ENCODE data around the gene MYD88.

Gene MYD88

GRCh38 chr3:38112378-38112761 is 26.1 kb upstream of the MYD88 start:
- no peak for DNase-seq (ENCODE audit: low read depth, low spot score)

GRCh38 chr3:38114052-38114874 is 24.2 kb upstream of the MYD88 start:
- no peak for DNase-seq (ENCODE audit: low read depth, low spot score)

- DNase-seq (ENCODE audit: low read depth, low spot score), result no peak
Observed at GRCh38 chr3:38114875-38115644, 23.4 kb upstream of the MYD88 start.

- DNase-seq (ENCODE audit: low read depth, low spot score), result no peak
Observed at GRCh38 chr3:38115645-38116427, 22.6 kb upstream of the MYD88 start.

- no peak for DNase-seq (ENCODE audit: low read depth, low spot score)
Observed at GRCh38 chr3:38116471-38117162, 21.8 kb upstream of the MYD88 start.

- DNase-seq (ENCODE audit: low read depth, low spot score), result peak; percentile 26
Observed at GRCh38 chr3:38117163-38117716, 21.2 kb upstream of the MYD88 start.

GRCh38 chr3:38117748-38118420 is 20.6 kb upstream of the MYD88 start:
- DNase-seq (ENCODE audit: low read depth, low spot score), result peak; percentile 69

GRCh38 chr3:38118421-38119247 is 19.8 kb upstream of the MYD88 start:
- DNase-seq (ENCODE audit: low read depth, low spot score), result no peak

- DNase-seq (ENCODE audit: low read depth, low spot score), result no peak
Observed at GRCh38 chr3:38119248-38119544, 19.3 kb upstream of the MYD88 start.

GRCh38 chr3:38119821-38120692 is 18.4 kb upstream of the MYD88 start:
- no peak for DNase-seq (ENCODE audit: low read depth, low spot score)

- DNase-seq (ENCODE audit: low read depth, low spot score), result no peak
Observed at GRCh38 chr3:38120693-38121450, 17.6 kb upstream of the MYD88 start.

- DNase-seq (ENCODE audit: low read depth, low spot score), result no peak
Observed at GRCh38 chr3:38121451-38121831, 17.0 kb upstream of the MYD88 start.

- no peak for DNase-seq (ENCODE audit: low read depth, low spot score)
Observed at GRCh38 chr3:38121832-38122461, 16.5 kb upstream of the MYD88 start.

GRCh38 chr3:38122712-38123290 is 15.7 kb upstream of the MYD88 start:
- DNase-seq (ENCODE audit: low read depth, low spot score), result no peak

- no peak for DNase-seq (ENCODE audit: low read depth, low spot score)
Observed at GRCh38 chr3:38124324-38125122, 13.9 kb upstream of the MYD88 start.

GRCh38 chr3:38125305-38126120 is 12.9 kb upstream of the MYD88 start:
- no peak for DNase-seq (ENCODE audit: low read depth, low spot score)

All from astrocyte of the hippocampus (primary cell).